ENCODE results near the gene GHR.

Gene GHR

GRCh38 chr5:42553461-42553860 is 130.2 kb downstream of the GHR start:
- CTCF ChIA-PET: no interaction called here
- POLR2A ChIA-PET: no interaction called here
- H3K4me3 ChIP-seq (ENCODE audit: low read depth, low read length): no peak overlapping the region
- TF ChIP-seq, protein P1, sequence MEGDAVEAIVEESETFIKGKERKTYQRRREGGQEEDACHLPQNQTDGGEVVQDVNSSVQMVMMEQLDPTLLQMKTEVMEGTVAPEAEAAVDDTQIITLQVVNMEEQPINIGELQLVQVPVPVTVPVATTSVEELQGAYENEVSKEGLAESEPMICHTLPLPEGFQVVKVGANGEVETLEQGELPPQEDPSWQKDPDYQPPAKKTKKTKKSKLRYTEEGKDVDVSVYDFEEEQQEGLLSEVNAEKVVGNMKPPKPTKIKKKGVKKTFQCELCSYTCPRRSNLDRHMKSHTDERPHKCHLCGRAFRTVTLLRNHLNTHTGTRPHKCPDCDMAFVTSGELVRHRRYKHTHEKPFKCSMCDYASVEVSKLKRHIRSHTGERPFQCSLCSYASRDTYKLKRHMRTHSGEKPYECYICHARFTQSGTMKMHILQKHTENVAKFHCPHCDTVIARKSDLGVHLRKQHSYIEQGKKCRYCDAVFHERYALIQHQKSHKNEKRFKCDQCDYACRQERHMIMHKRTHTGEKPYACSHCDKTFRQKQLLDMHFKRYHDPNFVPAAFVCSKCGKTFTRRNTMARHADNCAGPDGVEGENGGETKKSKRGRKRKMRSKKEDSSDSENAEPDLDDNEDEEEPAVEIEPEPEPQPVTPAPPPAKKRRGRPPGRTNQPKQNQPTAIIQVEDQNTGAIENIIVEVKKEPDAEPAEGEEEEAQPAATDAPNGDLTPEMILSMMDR (IDR thresholded peaks at IDR 0.05; ENCODE audit: insufficient read depth, low read length, missing control alignments): no peak
- DNase-seq (ENCODE audit: low read depth, low spot score): no peak

DNA sequence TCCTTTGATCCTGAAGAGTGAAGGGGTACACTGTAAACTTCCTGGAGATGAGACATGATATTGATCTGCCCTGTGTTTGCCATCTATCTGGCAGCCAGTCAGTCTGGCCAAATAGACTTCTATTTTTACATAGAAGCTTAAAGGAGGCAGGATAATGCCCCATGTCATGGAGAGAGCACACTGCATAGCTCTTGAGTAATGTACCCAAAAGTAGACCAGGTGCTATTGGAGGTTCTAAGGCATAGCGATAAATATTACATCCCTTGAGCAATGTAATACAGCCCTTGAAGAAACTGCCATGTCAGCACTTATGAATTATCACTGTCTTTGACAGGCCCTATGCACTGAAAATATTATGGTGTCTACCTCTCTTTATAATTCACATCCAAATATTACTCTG is 131.8 kb downstream of the GHR start:
- ChIA-PET POLR2A (no interaction called here), CTCF (interaction anchor here (1.1 kb wide), 1 partner anchor 29 kb away, joined by 4 read pairs; no protein-coding TSS in a partner anchor)
- no peak overlapping the region for H3K4me3 ChIP-seq (ENCODE audit: low read depth, low read length)
- TF ChIP-seq, protein P1 (IDR thresholded peaks at IDR 0.05; ENCODE audit: insufficient read depth, low read length, missing control alignments): no peak
- DNase-seq (ENCODE audit: low read depth, low spot score): no peak

DNA sequence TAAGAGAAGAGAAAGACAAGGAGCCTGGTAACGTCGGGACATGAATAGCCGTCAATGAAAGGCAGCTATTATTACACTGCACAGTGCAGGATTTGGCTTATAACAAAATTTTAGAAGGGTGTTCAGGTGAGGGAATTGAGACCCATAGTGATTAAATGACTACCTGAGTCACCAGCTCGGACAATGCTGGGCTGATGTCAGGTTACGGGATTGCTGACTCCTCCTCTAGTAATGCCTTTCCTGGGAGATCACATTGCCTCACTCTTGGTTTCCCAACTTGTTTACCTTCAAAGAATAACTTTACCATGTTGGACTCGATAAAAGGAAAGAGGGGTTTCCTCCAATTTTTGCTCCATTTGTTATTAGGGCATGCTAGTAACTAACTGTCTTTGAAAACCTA is 132.6 kb downstream of the GHR start:
- ChIA-PET CTCF (no interaction called here), POLR2A (no interaction called here)
- TF ChIP-seq, protein P1 (IDR thresholded peaks at IDR 0.05; ENCODE audit: insufficient read depth, low read length, missing control alignments): no peak
- H3K4me3 ChIP-seq (ENCODE audit: low read depth, low read length): no peak overlapping the region
- no peak for DNase-seq (ENCODE audit: low read depth, low spot score)

- no peak for DNase-seq (ENCODE audit: low read depth, low spot score)
- H3K4me3 ChIP-seq (ENCODE audit: low read depth, low read length): no peak overlapping the region
- CTCF ChIA-PET: no interaction called here
- TF ChIP-seq, protein P1 (IDR thresholded peaks at IDR 0.05; ENCODE audit: insufficient read depth, low read length, missing control alignments): no peak
- POLR2A ChIA-PET: no interaction called here
These were observed 134.4 kb downstream of the GHR start for GRCh38 chr5:42557689-42558088.

DNA sequence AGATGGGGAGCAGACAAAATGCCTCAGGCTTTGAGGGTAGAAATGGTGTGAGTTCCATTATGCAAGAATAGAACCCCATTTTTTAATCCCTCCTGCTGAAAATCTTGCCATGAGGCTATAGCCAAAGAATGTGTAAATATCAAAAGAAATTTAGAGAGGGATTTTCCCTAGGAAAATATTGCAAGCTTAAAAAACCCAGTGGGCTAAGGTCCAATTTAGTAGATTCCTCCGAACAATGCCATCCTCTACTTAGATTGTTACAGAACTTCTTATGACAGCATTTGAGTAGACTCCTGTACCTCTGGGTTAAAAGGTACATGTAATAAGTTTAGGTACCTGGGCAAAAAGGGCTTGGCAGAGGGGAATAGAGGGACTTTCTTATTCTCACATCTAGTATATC is 138.4 kb downstream of the GHR start:
- TF ChIP-seq, protein P1 (IDR thresholded peaks at IDR 0.05; ENCODE audit: insufficient read depth, low read length, missing control alignments): no peak
- CTCF ChIA-PET: no interaction called here
- no peak for DNase-seq (ENCODE audit: low read depth, low spot score)
- POLR2A ChIA-PET: no interaction called here
- H3K4me3 ChIP-seq (ENCODE audit: low read depth, low read length): no peak overlapping the region

- TF ChIP-seq, protein P1 (IDR thresholded peaks at IDR 0.05; ENCODE audit: insufficient read depth, low read length, missing control alignments): no peak
- DNase-seq (ENCODE audit: low read depth, low spot score): no peak
- CTCF ChIA-PET: interaction anchor here (2.5 kb wide), 1 partner anchor 19 kb away, joined by 14 read pairs; no protein-coding TSS in a partner anchor
- POLR2A ChIA-PET: no interaction called here
- H3K4me3 ChIP-seq (ENCODE audit: low read depth, low read length): no peak overlapping the region
These were observed 141.6 kb downstream of the GHR start for GRCh38 chr5:42564689-42565356.

Measured in AG04449 (cell line).